Thyroid gland (tissue), 4 donors: ENCODE results near the gene UNC80.

Source experiments
- POLR2A ChIP-seq, 2 donors: fragments of 450-650 bp; IDR thresholded peaks; one replicate each; pipeline ENCODE4 v1.6.1; 2017; ENCODE audit warnings: antibody characterized with exemption in 2 of 2, mild to moderate bottlenecking in 2 of 2, moderate library complexity in 1 of 2
- TF ChIP-seq, protein P1 (sequence below), 6 experiments: fragments of 200-600 bp in 3 of 6; fragments of 450-650 bp in 3 of 6; sonication (generic) in 3 of 6; IDR thresholded peaks; one replicate each; pipeline ENCODE4 v1.5.1; 2016 to 2019; ENCODE audit warnings: antibody characterized with exemption in 6 of 6, mild to moderate bottlenecking in 2 of 6, inconsistent platforms in 1 of 6, moderate library complexity in 1 of 6

- TF ChIP-seq, protein P1, sequence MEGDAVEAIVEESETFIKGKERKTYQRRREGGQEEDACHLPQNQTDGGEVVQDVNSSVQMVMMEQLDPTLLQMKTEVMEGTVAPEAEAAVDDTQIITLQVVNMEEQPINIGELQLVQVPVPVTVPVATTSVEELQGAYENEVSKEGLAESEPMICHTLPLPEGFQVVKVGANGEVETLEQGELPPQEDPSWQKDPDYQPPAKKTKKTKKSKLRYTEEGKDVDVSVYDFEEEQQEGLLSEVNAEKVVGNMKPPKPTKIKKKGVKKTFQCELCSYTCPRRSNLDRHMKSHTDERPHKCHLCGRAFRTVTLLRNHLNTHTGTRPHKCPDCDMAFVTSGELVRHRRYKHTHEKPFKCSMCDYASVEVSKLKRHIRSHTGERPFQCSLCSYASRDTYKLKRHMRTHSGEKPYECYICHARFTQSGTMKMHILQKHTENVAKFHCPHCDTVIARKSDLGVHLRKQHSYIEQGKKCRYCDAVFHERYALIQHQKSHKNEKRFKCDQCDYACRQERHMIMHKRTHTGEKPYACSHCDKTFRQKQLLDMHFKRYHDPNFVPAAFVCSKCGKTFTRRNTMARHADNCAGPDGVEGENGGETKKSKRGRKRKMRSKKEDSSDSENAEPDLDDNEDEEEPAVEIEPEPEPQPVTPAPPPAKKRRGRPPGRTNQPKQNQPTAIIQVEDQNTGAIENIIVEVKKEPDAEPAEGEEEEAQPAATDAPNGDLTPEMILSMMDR (IDR thresholded peaks at IDR 0.05): no peak
- no peak for TF ChIP-seq POLR2A (IDR thresholded peaks at IDR 0.05)
These were observed 188.4 kb downstream of the UNC80 start for GRCh38 chr2:209960045-209960444.
